ENCODE results near the gene SARDH.

DNA sequence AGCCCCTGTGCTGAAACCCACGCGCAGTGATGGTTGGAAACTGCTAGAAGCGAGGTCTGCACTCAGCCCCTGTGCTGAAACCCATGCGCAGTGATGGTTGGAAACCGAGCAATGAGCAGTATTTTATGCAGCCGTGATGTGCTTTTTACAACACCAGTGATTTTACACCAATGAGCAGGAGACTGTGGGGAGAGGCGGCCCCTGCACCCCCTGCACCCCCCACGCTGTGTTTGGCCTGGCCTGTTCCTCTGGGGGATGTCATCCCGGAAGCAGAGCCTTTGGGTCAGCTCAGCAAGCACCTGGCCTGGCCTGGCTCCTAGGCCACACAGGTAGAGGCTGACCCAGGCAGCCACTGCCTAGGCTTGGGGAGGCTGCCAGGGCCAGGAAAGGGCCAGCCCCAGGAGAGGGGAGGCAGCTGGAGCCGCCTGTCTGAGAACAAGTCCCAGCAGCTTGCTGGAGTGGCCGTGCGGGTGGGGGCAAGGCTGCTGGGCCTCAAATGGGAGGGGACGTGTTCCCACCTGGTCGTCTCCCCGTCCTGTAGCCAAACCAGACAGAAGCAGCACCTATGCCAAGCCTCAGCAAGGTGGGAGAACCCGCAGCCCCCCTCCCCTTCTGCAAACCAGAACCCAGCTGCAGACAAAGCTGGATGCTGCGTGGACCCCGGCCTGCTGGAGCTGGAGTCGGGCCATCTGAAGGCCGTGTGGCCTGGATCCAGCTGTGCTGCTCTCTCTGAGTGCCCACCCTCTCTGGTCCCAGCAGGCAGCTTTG, 55.1 kb downstream of the SARDH start:
- TF ChIP-seq, protein P1, sequence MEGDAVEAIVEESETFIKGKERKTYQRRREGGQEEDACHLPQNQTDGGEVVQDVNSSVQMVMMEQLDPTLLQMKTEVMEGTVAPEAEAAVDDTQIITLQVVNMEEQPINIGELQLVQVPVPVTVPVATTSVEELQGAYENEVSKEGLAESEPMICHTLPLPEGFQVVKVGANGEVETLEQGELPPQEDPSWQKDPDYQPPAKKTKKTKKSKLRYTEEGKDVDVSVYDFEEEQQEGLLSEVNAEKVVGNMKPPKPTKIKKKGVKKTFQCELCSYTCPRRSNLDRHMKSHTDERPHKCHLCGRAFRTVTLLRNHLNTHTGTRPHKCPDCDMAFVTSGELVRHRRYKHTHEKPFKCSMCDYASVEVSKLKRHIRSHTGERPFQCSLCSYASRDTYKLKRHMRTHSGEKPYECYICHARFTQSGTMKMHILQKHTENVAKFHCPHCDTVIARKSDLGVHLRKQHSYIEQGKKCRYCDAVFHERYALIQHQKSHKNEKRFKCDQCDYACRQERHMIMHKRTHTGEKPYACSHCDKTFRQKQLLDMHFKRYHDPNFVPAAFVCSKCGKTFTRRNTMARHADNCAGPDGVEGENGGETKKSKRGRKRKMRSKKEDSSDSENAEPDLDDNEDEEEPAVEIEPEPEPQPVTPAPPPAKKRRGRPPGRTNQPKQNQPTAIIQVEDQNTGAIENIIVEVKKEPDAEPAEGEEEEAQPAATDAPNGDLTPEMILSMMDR (IDR thresholded peaks at IDR 0.05; ENCODE audit: low read depth, low read length, poor library complexity, severe bottlenecking) = no peak
- TF ChIP-seq EZH2phosphoT487 (IDR thresholded peaks at IDR 0.05; ENCODE audit: borderline replicate concordance, low read length) = no peak
